GM21717 (cell line): ENCODE results near the gene MYO1B.

ENCODE experiments used
- ATAC-seq: cut with Tn5 transposase; IDR thresholded peaks from one replicate; pipeline ENCODE4 v1.9.1; 2021; ENCODE audit warnings: mild to moderate bottlenecking, moderate library complexity; ENCODE audit not compliant: unreplicated experiment

Gene MYO1B

GRCh38 chr2:191296083-191297006 lies 51.1 kb downstream of the MYO1B start:
- no peak for ATAC-seq

DNA sequence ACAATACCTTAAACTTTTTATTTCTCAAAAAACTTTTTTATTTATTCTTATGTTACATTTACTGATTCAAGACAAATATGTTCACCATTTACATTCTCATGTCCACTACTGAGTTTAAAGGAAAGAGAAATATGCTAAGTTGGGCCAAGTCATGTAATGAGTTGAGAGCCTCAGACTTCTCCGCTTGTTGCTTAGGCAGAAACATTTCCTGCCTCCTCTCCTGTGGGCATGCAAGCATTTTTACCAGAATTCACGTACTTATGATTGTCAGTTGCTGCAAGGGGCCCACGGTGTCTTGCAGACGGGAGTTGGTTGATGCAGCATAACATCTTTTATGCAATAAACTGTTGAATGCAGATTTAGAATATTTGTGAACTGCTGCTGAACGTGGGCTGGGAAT lies 51.8 kb downstream of the MYO1B start:
- no peak for ATAC-seq

- ATAC-seq = no peak
Measured at GRCh38 chr2:191298306-191298705, 53.1 kb downstream of the MYO1B start.

- ATAC-seq = no peak
Measured at GRCh38 chr2:191299010-191299409, 53.8 kb downstream of the MYO1B start.

DNA sequence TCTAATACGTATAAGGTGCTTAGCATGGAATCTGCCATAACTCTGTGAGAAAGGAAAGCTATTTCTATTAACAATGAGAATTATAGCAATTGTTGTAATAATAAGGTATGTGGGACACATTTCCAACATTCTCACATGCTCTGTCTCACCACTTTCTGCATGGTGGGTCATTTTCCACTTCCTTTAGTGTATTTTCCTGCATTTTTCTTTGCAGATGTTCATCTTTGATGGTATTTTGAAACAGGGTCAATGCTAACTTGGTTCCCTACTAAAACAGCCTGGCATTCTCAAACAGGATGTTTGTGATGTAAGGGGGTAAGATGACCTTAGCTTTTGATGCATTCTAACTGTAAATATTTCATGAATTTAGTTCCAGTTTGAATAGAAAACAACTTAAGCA lies 54.7 kb downstream of the MYO1B start:
- ATAC-seq = no peak

DNA sequence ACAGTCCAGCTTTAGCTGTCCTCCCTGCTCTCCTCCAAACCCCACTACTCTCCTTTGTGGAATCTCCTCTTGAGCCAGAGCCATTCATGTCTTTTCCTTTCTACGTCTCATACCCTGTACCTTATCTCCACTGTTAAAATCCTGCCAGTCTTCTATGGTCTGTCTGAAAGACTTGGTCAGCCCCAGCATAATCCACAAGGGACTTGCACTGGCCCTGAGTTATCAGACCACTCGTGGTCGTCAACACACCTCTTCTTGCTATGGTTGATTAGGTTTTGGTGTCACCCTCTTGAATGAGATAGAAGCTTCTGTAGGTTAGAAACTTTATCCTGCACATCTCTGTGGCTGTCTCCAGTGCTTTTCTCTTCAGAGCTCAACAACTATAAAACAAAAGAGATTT lies 56.8 kb downstream of the MYO1B start:
- no peak for ATAC-seq

GRCh38 chr2:191302459-191303139 lies 57.4 kb downstream of the MYO1B start:
- ATAC-seq = no peak

DNA sequence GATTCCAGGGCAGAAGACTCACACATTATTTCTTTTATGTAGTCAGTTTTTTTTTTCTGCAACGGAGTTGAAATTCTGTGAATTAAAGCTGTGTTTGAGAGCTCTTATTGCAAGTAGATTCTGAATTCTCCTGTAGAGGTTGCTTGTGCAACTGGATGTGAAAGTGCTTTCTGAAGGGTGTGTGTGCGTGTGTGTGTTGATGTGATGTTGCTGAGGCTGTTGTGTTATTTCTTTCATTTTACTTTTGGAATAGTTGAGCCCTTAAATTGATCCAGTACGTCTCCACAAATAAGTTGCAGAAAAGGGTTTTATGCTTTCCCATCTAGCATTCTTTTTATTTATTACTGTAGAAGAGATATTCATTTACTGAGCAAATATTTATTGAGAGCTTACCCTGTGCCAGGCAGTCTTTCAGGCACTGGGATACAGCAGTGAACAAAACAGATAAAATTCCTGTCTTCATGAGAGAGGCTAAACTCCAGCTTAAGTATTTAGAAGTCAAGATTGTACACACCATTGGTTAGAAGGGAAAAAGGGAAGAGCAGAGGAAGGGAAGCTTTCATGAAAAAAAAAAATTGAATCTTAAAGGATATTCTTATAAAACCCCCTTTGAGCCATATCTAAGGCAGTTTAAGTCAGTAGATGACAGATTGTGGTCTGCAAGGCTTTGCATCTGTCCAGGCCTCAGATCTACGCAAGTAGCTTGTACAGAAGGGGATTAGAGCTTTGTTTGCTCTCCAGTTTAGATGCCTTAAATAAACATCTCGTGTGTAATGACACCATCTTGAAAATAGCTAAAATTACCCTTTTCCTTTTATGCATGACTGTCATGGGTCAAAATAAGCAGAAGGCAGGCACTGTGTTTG lies 58.2 kb downstream of the MYO1B start:
- no peak for ATAC-seq

GRCh38 chr2:191304939-191305875 lies 60.0 kb downstream of the MYO1B start:
- ATAC-seq = no peak

DNA sequence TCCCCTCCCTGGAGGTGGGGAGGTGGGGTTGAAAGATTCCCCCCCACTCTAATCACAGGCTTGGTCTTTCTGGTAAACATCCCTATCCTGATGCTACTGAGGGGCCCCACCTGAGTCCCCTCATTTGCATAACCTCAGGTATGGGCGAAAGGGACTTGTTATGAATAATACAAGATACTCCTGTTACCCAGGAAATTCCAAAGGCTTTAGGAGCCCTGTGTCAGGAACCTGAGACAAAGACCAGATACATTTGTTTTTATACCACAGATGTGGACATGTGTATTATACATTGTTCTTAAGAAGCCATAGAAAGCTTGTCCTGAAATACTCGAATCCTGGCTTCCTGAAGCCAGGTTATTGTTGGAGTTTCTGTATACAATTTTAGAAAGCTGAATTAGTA lies 62.8 kb downstream of the MYO1B start:
- ATAC-seq = no peak

- ATAC-seq = no peak
Measured at GRCh38 chr2:191311156-191311555, 66.0 kb downstream of the MYO1B start.

DNA sequence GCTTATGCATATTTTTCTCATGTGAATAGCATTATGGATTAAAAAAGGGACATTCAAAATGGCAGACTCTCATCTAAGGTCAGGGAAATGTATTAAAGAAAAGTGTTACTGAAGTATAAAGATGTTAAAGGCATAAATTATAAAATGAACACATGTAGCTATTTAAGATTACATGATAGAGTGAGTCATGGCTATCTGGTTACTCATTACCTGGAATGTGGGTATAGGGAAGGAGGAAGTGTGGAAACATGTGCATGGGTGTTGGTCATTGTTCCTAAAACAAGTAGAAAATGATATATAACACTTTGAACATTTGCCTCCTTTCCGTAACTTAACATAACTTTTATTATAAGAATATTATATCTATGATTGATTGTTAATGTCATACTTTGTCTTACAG lies 66.4 kb downstream of the MYO1B start:
- ATAC-seq = no peak

- ATAC-seq = no peak
Measured at GRCh38 chr2:191312163-191312562, 67.0 kb downstream of the MYO1B start.

DNA sequence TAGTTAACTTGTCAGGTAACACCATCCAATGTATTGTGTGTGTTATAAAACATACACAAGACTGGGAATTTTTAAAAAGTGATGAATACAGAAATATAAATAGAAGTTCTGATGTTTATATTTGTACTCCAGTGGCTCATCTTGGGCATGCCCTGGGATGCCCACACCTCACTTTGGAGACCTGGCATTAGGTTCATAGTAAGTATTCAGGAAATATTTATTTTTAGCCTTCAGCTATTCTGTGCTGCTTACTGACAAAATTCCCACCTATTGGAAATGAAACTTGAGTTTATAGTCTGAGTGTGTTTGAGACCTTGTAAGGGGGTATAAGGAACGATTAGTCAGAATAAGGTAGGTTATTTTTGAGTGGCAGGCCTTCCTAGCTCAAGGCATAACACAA lies 67.5 kb downstream of the MYO1B start:
- ATAC-seq = no peak

DNA sequence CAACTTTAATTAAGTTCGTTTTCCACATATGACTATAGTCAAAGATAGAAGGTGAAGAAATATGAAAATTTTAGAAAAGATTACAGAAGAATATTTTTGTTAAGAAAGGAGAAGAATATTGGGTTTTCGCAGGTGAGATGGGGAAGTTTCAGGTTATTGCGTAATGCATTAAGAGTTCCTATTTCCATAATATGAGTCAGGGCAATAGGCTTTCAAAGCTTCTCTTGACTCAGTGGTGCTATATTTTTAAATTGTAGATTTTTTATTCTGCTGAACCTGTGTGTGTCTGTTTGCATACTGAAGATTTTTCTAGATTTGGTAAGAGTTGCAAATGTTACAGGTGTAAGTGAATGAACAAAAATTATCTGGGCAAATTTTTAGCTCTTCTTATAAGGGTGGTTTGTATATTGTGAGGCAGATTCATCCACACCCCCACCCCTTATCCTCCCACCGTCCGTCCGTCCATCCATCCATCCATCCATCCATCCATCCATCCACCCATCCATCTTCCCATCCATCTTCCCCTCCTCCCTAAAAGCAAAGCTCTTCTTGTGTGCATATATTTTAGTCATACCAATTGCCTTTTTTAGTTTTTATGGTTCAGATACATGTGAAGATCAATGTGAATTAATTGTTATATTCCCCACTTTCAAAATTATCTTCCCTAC lies 69.6 kb downstream of the MYO1B start:
- ATAC-seq = no peak

DNA sequence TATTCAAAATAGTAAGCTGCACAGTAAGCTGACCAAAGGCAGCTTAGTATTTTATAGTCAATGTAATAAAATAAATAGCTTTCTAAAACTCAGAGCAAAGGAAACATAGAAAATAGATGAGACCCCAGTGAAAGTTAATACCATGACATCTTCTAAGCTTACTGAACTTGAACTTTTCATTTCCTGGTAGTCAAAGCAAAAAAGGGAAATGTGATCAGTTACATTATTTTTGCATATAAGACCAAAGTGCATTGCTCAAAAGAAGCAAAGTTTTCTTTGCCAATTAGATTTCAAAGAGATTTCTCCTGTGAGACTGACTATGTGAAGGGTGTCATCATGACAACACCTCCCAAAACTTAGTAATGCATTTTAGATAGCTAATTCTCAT lies 70.2 kb downstream of the MYO1B start:
- ATAC-seq = no peak

- no peak for ATAC-seq
Measured at GRCh38 chr2:191316246-191316994, 71.2 kb downstream of the MYO1B start.

- no peak for ATAC-seq
Measured at GRCh38 chr2:191318037-191318728, 73.0 kb downstream of the MYO1B start.

GRCh38 chr2:191318729-191319078 lies 73.5 kb downstream of the MYO1B start:
- no peak for ATAC-seq
